HL-60/S4 treated with phorbol 12-myristate 13-acetate at 8.2 ng/mL for 4 days and 3 days (cell line): ENCODE results near the gene PMVK.
"Not testable (repeated sequence)": the region's sequence is repeated elsewhere in the genome, so short reads cannot be mapped to it uniquely, and the experiment has no call there.

ENCODE experiments used
- in situ Hi-C: fragments of 300-500 bp; cut with MboI; formaldehyde crosslinking; loops from 2 replicates; pipeline ENCODE4 v1.15.0; 2022; ENCODE audit warnings: low sequenced_read_pairs

PMVK gene

DNA sequence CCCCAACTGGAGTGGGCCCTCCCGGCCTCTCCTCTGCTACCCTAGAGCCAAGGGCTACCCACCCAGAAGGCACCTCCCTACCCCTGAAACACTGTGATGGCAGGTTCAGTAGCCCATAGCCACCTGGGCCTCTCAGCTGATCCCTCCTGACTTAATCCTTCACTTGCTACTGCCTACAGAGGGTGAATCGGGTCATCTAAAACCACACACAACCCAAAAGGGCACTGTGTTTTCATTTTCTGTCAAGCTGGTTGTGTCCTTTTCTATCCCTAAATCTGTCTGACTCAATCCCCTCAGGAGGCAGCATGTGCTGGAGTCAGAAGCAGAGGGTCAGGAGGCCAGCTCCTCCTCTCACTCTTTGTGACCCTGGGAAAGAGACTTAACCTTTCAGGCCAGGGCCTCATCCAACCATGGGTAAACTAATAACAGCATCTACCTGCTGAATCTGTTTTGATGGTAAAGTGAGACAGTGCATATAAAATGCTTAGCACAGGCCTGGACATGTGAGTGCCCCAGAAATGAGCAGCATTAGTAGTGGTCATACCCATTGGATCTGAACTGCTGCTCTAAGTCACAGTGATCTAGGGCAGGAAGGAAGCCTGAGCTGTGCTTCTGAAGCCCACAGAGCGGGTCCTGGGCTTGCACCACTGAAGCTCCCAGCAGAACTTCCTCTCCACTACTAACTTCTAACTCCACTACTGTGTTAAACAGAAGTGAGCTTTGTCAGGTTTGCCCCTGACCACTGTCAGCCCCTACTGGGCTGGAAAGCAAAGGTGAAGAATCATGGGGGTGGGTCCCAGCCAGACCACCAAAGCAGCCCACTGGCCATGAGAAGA, 11.0 kb downstream of the PMVK start:
- in situ Hi-C loops, result no loop called here

GRCh38 chr1:154923695-154924094, 12.8 kb downstream of the PMVK start:
- in situ Hi-C loops, result no loop called here

- in situ Hi-C loops, result no loop called here
Observed at GRCh38 chr1:154913273-154913672, 23.2 kb downstream of the PMVK start.

DNA sequence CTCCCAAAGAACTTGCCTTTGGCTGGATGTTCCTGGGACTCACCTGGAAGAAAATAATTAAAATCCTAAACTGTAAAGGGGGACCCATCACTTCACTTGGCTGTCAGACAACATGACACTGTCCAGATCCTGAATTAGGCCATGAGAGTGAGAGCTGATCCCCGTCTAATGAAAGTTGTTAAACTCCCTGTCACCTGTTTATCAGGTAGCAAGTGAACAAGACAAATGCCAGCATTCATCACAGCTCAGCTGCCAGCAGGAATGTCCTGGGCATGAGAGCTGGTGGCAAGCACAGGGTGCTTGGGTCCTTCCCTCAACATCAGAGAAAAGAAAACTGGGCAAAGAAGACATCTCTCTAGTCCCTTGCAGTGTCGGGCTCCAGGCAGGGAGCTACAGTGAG, 23.8 kb downstream of the PMVK start:
- in situ Hi-C loops, result no loop called here

DNA sequence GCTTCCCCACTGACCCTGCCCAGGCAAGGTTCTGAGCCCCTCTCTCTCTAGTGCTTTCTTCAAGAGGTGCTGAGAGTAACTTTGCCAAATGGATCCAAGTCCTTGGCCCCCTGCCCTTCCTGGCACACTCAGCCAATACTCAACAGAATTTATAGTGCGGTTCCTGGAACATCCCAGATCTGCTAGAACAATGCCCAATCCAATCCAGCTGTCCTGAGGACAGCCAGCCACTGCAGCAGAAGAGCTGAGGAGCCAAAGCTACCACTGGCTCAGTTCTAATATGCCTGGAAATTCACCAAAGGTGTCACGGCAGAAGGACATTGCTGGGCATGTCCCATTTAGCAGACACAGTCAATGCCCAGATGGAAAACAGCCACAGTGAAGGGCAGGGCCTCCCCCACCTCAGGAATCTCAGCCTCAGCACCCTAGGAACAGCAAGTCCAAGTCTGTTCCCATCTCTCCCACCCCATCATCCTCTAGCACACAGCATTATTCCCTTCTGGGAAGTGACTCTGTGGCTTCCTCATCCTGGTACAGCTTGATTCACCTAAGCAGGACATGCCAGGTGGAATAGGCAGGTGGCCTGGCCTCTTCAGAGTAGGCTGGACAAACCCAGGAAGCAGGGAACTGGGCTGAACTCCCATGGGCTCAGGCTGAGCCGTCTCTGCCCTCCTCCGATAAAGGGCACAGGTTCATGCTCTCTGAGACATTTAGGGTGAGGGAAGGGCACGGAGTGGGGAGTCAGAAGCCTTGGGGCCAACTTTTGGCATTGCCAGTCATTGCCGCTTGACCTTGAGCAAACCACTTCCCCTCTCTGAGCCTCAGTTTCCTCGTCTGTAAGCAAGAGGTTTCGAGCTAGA, 24.6 kb downstream of the PMVK start:
- in situ Hi-C loops, result no loop called here

DNA sequence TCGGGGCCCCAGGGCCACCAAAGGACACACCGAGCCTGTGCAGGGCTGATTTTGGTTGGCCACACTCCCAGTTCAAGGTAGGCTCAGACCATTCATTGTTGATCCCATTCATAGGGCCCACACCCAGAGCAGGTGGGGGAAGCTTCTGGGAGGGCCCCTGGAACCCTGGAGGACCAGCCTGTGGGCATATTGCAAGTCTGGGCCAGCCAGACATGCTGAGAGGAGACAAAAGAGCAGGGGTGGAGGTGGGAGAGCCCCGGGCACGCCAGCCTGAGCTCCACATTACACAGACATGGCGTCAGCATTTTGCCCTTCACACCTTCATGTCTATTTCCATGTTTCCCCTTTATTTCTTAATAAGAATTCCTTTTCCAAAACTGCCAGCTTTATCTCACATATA, 25.7 kb downstream of the PMVK start:
- in situ Hi-C loops, result no loop called here

DNA sequence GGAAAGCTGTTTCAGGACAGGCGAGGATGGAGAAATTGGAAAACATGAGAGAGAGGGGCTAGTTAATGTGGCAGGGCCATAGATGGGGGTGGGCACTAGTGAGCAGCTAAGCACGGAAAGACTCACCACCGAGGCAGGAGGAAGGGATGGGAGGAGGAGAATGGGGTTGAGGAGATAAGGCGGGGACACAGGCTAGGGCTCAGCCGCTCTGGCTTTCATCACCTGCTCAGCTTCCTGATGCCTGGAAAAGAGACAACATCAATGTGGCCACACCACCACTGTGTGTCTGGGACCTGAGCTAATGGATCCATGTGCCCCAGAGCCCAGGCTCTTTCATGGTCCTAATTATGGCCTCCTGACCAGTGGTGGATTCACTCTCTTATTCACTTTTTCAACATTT, 27.6 kb downstream of the PMVK start:
- in situ Hi-C loops, result no loop called here

DNA sequence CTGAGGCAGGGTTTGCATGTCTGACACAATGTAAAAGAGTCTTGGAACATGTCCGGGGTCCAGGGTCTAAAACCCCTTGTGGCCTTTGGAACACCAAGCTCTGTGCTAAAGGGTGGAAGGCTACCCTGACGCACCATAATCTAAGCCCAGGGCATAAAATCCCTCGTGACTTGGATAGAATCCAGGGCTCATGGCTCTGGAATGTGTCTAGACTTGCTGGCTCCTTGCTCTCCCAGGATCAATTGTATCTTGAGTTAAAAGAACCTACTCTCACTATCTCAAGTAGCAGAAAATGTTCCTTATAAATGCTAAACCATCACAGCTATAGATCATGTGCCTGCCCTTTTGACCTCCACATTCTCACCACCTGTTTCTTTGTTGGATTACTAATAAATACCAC, 28.4 kb downstream of the PMVK start:
- in situ Hi-C loops, result not testable (repeated sequence)

GRCh38 chr1:154906621-154907081, 29.9 kb downstream of the PMVK start:
- in situ Hi-C loops, result no loop called here

- in situ Hi-C loops, result no loop called here
Observed at GRCh38 chr1:154902938-154903566, 33.5 kb downstream of the PMVK start.

DNA sequence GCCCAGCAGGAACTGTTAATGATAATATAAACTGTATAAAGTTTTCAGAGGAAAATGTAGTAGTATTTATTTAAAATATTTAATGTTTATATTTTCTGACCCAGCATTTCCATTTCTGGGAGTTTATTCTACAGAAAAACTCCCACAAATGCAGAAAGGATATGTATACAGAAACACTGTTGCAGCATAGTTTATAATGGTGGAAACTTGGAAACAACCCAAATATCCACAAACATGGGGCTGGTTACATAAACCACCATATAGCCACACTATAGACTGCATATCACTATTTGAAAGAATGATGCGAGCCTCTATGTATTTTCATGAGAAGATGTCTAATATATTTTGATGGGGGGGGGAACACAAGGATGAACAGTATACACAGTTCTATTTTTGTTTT, 34.9 kb downstream of the PMVK start:
- in situ Hi-C loops, result no loop called here

DNA sequence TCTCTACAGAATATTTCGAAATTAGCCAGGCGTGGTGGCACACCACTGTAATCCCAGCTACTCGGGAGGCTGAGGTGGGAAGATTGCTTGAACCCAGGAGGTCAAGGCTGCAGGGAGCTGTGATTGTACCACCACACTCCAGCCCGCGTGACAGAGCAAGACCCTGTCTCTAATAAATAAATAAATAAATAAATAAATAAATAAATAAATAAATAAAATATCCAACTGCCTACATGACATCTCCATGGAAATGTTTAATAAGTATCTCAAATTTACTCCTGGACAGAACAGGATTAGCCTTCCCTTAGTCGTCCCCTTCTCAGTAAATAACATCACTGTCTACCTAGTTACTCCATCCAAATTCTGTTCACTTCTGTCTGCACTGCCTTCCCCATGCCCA, 37.5 kb downstream of the PMVK start:
- in situ Hi-C loops, result loop anchor here (25.0 kb wide), 1 partner anchor 237 kb away; no protein-coding TSS in a partner anchor

GRCh38 chr1:154896771-154897286, 39.7 kb downstream of the PMVK start:
- in situ Hi-C loops, result loop anchor here (25.0 kb wide), 1 partner anchor 235 kb away; no protein-coding TSS in a partner anchor

DNA sequence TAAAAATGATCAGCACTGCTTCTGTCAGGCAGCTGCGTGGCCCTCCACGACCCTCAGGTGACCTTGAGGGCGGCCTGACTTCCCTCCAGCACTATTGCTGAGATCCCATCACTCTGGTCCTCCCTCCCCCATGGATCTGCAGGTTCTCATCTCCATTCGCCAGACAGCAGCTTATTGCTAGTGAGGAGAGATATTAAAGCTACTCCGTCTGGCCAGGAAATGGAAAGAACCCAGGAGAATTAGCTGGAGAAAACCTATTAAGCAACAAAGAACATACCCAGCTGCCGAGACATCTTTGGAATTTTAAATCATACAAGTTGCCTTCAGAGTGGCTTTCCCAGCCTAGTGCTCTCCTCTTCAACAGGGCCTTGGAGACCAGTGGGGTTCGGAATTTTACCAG, 40.7 kb downstream of the PMVK start:
- in situ Hi-C loops, result loop anchor here (25.0 kb wide), 1 partner anchor 233 kb away; no protein-coding TSS in a partner anchor

GRCh38 chr1:154891452-154891851, 45.1 kb downstream of the PMVK start:
- in situ Hi-C loops, result loop anchor here (25.0 kb wide), 1 partner anchor 229 kb away; no protein-coding TSS in a partner anchor

GRCh38 chr1:154888757-154889156, 47.8 kb downstream of the PMVK start:
- in situ Hi-C loops, result loop anchor here (25.0 kb wide), 1 partner anchor 226 kb away; no protein-coding TSS in a partner anchor

DNA sequence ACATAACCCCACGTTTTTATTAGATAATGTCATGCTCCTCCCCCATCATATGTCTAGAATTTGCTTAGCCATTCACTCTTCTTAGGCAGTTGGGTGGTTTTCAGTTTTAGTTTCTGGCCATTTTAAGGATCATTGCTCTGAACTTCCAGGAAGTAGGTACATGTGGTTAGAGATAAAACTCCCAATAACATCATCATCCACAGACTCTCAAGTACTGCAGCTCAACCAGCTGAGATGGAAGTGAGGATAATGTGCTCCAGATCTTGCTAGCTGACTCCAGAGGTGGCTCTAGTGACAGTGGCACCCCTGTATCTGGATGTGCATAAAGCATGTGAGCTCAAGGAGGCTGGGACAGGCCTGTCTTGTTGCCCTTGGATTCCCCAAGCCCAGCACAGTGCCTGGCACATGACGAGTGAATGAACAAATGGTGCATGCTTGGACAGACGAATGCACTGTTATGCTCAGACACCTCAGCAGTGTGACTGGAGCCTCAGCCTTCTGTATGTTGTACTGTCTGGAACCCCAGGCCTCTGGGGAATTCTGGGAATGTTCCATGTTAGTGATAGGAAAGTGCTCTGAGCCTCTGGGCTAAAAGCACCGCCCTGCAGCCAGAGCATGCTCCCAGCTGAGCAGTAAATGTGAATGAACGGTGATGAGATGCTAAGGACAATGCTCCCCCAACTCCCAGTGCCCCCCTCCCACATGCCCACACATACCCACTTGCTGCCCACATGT, 50.1 kb downstream of the PMVK start:
- in situ Hi-C loops, result loop anchor here (25.0 kb wide), 1 partner anchor 224 kb away; no protein-coding TSS in a partner anchor

DNA sequence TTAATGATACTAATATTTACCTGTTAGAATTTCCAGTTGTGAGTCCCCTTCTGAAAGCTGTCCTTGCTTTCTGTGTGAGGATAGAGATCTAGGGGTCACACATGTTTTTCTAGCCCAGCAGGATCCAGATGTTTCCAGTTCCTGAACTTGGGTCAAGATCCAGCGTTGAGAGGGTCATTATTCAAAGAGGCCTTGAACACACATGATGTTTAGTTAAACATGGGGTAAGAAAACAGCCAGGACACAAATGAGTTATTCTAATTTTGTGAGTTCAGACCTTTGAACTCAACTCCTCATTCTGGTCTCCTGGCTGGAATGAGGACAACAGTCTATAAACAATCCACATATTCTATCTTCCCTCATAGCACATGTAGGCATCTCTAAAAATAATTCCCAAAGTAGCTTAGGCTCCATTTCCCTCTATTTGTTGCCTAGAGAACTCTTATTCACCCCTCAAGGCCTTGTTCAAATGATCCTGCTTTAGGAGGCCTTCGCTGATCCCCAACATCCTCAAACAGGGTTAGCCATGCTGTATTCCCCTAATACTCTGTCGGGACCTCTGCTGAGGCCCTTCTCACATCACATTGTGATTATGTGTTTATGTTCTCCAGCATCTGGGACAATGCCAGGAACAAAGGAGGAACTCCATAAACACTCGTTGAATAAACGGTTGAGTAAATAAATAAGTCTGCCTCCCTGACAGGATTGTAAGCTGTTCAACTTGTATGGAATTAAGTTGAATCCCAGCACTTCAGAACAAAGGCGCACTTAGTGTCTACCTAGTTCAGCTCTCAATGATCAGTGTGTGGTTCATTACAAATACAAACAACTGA, 51.4 kb downstream of the PMVK start:
- in situ Hi-C loops, result loop anchor here (25.0 kb wide), 1 partner anchor 223 kb away; no protein-coding TSS in a partner anchor
